Epithelial cell of esophagus (primary cell): ENCODE data around the gene ATP5F1A.

Source experiments
- DNase-seq: peaks from one replicate; pipeline ENCODE4 v3.0.0; 2010; ENCODE audit warnings: low read depth
- H3K4me3 ChIP-seq: 2 replicates; pipeline ENCODE4 v1.5.1; 2011; ENCODE audit warnings: mild to moderate bottlenecking, low read length, control low read depth
- TF ChIP-seq, protein P1 (sequence below): IDR thresholded peaks from 2 replicates; pipeline ENCODE4 v1.5.1; 2011; ENCODE audit warnings: low read depth, mild to moderate bottlenecking, low read length, control low read depth, inconsistent platforms; ENCODE audit not compliant: insufficient read depth; ENCODE audit errors: missing control alignments

Gene ATP5F1A

DNA sequence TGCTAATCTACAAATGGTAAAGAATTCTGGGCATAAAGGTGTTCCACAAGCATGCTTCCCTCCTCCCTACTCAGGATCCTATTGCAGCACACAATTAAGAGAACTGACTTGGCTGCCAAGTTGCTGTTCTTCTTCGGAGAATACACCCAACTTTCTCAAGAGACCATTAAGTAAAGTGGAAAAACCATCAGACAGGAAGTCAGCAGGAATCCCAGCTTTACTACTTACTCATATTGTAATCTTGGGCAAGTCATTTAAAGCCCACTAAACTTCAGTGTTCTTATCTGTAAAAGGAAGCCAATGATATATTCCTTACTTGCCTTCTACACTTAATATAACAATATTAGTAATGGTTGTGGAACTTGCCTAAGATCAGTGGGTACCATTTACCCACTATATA lies 63.9 kb downstream of the ATP5F1A start:
- DNase-seq, result no peak
- TF ChIP-seq, protein P1, sequence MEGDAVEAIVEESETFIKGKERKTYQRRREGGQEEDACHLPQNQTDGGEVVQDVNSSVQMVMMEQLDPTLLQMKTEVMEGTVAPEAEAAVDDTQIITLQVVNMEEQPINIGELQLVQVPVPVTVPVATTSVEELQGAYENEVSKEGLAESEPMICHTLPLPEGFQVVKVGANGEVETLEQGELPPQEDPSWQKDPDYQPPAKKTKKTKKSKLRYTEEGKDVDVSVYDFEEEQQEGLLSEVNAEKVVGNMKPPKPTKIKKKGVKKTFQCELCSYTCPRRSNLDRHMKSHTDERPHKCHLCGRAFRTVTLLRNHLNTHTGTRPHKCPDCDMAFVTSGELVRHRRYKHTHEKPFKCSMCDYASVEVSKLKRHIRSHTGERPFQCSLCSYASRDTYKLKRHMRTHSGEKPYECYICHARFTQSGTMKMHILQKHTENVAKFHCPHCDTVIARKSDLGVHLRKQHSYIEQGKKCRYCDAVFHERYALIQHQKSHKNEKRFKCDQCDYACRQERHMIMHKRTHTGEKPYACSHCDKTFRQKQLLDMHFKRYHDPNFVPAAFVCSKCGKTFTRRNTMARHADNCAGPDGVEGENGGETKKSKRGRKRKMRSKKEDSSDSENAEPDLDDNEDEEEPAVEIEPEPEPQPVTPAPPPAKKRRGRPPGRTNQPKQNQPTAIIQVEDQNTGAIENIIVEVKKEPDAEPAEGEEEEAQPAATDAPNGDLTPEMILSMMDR, result no peak
- H3K4me3 ChIP-seq, result no peak overlapping the region

DNA sequence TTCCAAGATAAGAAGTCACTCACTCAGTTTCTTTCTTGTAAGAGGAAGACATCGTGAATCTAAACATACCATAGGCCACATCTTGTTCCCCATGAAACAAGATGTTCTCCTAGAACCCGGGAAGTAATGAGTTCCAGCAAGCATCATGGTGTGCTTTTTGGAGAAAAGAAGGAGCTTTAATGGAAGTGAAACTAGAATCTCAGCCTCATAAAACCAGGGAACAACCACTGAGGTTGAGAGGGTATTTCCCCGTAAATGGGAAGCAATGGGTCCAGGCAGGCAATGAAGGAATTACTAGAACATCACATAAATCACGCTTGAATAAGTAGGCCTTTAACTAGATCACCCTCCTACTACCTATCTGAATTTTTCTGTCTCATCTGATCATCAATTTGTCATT lies 66.4 kb downstream of the ATP5F1A start:
- TF ChIP-seq, protein P1, result no peak

More for the DNA sequence above, 66.4 kb downstream of the ATP5F1A start:
- DNase-seq, result no peak
- no peak overlapping the region for H3K4me3 ChIP-seq
